Inflammatory macrophage treated with lipopolysaccharide for 4 hours (primary cell): Measurements from ENCODE around the gene ISG20.

ENCODE experiments used
- DNase-seq: peaks from one replicate; pipeline ENCODE4 v3.0.0-alpha.2; 2020

The ISG20 gene

DNA sequence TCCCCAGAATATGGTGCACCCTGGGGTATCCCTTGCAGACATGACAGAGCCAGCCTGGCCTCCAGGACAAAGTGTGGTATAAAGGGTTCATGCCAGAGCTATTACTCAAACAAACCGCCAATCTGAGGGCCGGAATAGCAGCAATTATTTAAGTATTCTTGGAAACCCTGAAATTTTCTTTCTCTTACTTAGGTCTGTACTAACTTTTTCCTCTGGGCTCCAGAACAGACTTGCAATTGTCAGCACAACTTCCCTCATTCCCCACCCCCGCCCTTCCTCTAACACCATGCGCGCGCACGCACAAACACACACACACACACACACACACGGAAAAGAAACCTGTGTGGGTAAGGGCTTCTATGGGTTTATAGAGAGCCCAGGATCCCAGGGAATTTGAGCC, 56.3 kb downstream of the ISG20 start:
- no peak for DNase-seq

GRCh38 chr15:88695691-88696251, 57.0 kb downstream of the ISG20 start:
- no peak for DNase-seq

DNA sequence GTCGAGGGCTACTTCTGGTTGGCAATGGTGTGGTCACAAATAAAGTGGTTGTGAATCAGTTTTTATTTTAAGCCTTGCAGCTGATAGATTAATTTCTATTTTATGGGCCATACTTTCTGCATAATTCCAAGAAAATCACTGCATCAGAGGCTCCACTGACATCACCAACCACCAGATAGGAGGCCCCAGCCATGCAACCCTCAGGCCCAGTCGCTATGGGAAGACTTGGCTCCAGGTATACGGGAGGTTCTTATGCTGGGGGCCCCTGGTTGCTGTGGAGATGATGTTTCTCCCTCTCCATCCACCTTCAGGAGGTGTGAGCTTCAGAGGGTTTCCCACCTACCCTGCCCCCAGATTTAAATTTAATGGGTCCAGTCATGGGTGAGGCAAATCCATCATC, 57.4 kb downstream of the ISG20 start:
- no peak for DNase-seq

GRCh38 chr15:88697276-88697675, 58.5 kb downstream of the ISG20 start:
- DNase-seq = no peak

- DNase-seq = no peak
Observed at GRCh38 chr15:88699861-88700260, 61.0 kb downstream of the ISG20 start.

GRCh38 chr15:88700716-88701115, 61.9 kb downstream of the ISG20 start:
- no peak for DNase-seq

DNA sequence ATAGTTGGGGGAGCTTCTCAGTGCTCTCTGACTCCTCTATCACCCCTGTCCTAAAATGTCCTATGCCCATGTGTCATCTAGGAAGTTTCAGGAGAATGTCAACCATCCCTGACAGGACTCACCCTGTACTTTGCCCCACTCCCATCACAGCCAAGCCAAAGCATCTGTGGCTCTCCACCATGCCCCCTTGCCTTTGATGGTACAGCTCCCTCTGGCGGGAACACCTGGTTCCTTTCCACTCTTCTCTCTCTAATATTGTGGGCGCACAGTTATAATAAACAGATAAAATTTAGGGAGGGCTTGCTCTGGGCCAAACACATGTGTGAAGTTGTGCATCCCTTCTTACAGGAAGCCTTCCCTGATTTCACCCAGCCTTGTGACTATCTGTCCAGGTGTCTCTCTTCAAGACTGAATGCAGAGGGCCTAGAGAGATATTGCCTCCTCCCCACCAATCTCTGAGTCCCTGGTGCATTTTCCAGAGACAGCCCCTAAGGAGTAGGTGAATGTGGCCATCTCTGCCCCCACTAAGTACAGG, 62.8 kb downstream of the ISG20 start:
- no peak for DNase-seq

DNA sequence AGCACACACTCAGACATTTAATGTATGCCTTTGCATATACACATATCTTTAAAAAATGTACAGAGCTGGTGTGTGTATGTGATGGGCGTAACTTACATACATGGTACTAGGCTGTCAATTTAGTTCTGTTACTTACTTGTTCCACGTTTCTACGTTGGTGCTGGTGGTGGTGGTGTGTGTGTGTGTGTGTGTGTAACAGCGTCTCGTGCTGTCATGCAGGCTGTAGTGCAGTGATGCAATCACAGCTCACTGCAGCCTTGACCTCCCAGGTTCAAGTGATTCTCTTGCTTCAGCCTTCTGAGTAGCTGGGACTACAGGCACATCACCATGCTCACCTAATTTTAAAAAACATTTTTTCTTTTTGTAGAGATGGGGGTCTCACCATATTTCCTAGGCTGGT, 64.2 kb downstream of the ISG20 start:
- no peak for DNase-seq

DNA sequence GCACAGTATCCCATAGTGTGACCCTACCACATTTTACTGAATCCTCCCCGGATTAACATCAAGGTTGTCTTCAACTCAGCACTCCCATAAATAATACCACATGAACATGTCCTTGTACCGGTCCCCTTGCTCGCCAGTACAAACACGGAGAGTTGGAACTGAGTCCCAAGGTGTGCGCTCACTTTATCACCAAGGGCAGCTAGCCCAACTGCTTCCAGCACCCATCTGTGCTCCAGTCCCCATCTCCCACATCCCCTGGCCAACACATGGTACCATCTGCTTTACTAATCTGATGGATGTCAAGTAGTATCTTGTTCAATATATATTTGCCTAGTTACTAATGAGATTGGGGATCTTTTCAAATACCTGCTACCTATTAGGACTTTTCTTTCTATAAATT, 64.7 kb downstream of the ISG20 start:
- DNase-seq = no peak

- DNase-seq = no peak
Observed at GRCh38 chr15:88704791-88705768, 66.3 kb downstream of the ISG20 start.

GRCh38 chr15:88705769-88706165, 67.0 kb downstream of the ISG20 start:
- DNase-seq = no peak
